Kidney glomerular epithelial cell (primary cell): Measurements from ENCODE around the gene ERCC6L.

Source experiments
- DNase-seq: peaks from one replicate; lab custom pipeline; 2025; lab: John Stamatoyannopoulos, UW

Gene ERCC6L

GRCh38 chrX:72169008-72169728 is 69.7 kb downstream of the ERCC6L start:
- DNase-seq, result no peak

DNA sequence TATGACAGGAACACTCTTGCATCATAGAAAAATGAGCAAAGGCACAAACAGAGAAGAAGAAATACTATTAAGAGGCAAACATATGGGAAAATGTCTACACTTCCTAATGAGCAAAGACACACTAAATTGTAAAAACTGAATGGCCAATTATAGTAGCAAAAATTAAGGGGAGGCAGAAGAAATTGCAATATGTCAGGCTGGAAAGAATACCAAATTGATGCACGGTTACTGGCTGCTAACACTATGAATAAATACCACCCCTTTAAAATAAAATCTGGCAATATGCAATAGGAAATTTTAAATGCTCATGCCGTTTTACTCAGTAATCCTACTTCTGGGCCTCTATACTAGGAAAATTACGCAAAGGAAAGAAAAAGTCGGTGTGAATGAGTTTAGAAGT is 73.3 kb downstream of the ERCC6L start:
- no peak for DNase-seq

DNA sequence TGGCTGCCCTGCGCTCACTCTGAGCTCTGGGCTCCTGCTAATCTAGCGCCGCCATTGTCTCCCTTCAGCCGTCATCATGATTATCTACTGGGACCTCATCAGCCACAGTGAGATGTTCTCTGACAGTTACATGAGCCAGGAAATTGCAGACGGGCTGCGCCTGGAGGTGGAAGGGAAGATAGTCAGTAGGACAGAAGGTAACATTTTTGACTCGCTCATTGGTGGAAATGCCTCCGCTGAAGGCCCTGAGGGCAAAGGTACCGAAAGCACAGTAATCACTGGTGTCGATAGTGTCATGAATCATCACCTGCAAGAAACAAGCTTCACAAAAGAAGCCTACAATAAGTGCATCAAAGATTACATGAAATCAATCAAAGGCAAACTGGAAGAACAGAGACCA is 79.1 kb downstream of the ERCC6L start:
- DNase-seq, result no peak

DNA sequence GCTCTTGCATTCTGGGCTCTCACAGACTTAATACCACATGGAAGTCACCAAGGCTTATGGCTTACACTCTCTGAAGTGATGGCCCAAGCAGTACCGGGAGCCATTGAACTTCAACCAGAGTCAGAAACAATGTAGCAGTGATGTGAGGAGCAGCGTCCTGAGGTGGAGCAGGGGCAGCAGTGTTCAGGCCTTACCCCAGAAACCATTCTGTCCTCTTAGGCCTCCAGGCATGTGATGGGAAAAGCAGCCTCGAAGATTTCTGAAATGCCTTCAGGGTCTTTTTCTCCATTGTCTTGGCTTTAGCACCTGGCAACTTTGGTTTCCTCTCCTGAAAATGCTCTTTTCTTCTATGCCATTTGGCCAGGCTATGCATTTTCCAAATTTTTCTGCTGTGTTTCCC is 80.1 kb downstream of the ERCC6L start:
- no peak for DNase-seq
